ENCODE results near the gene NTN3. TPM values are rescaled to one million over a fixed set of nuclear protein-coding genes. Genes with fewer than 3 reads are reported as not detected.

NTN3 gene
- total and polyA plus RNA-seq, 10 donors: 0.03 to 0.28 (median 0.13) TPM; not detected in 5

GRCh38 chr16:2443555-2443954, 27.5 kb upstream of the NTN3 start:
- WGBS, 5 donors: 92 to 97% (median 94%) methylated on average over 8 to 9 of the region's 9 CpGs
- Histone ChIP-seq H3K4me3 (no peak overlapping the region), H3K4me1 (peaks cover 0 to 11% (median 2%) of the 10 kb centered on the region in 6 donors), H3K27ac (no peak overlapping the region), H3K36me3 (peaks cover 3 to 81% (median 37%) of the 10 kb centered on the region in 6 donors), H3K9me3 (no peaks in the 10 kb centered on the region), H3K27me3 (replicated peaks in 1 of 7) (no peaks in the 10 kb centered on the region)
- DNase-seq: no peak
- intact Hi-C loops (cut with DNase I; ENCODE audit: low total_unique reads): no loop called here
- TF ChIP-seq POLR2A (IDR thresholded peaks at IDR 0.05): no peak
- TF ChIP-seq POLR2AphosphoS5 (IDR thresholded peaks at IDR 0.05): no peak
- TF ChIP-seq CTCF (IDR thresholded peaks at IDR 0.05 in 8 of 11, conservative IDR thresholded peaks at IDR 0.05 in 3 of 11): no peak

- intact Hi-C loops (cut with DNase I; ENCODE audit: low total_unique reads): no loop called here
- no peak overlapping the region for H3K27ac ChIP-seq
- peaks cover 3 to 100% (median 48%) of the 10 kb centered on the region in 6 donors for H3K36me3 ChIP-seq
- no peaks in the 10 kb centered on the region for H3K9me3 ChIP-seq
- H3K4me3 ChIP-seq: no peak overlapping the region
- DNase-seq: no peak
- no peaks in the 10 kb centered on the region for H3K4me1 ChIP-seq
- TF ChIP-seq POLR2AphosphoS5 (IDR thresholded peaks at IDR 0.05) (no peak), POLR2A (IDR thresholded peaks at IDR 0.05) (no peak)
- no peaks in the 10 kb centered on the region for H3K27me3 ChIP-seq (replicated peaks in 1 of 7)
- 87 to 95% (median 89%) methylated on average over 11 of the region's 11 CpGs for WGBS, 5 donors
Measured at GRCh38 chr16:2447920-2448583, 23.0 kb upstream of the NTN3 start.

- Histone ChIP-seq H3K4me3 (no peak overlapping the region), H3K4me1 (no peaks in the 10 kb centered on the region), H3K36me3 (peaks cover 3 to 100% (median 52%) of the 10 kb centered on the region in 6 donors), H3K9me3 (no peaks in the 10 kb centered on the region), H3K27me3 (replicated peaks in 1 of 7) (no peaks in the 10 kb centered on the region), H3K27ac (no peak overlapping the region)
- intact Hi-C loops (cut with DNase I; ENCODE audit: low total_unique reads): no loop called here
- TF ChIP-seq POLR2AphosphoS5 (IDR thresholded peaks at IDR 0.05) (no peak), POLR2A (IDR thresholded peaks at IDR 0.05) (no peak), CTCF (IDR thresholded peaks at IDR 0.05 in 8 of 11, conservative IDR thresholded peaks at IDR 0.05 in 3 of 11) (no peak)
- DNase-seq: no peak
- 95 to 98% (median 96%) methylated on average over 17 to 25 of the region's 25 CpGs for WGBS, 5 donors
Measured at GRCh38 chr16:2449118-2449517, 22.0 kb upstream of the NTN3 start.

- intact Hi-C loops (cut with DNase I; ENCODE audit: low total_unique reads): no loop called here
- no peak for TF ChIP-seq POLR2A (IDR thresholded peaks at IDR 0.05)
- TF ChIP-seq POLR2AphosphoS5 (IDR thresholded peaks at IDR 0.05): no peak
- TF ChIP-seq CTCF (IDR thresholded peaks at IDR 0.05 in 8 of 11, conservative IDR thresholded peaks at IDR 0.05 in 3 of 11): no peak
- 89 to 98% (median 95%) methylated on average over 8 of the region's 8 CpGs for WGBS, 5 donors
- H3K27ac ChIP-seq: no peak overlapping the region
- H3K9me3 ChIP-seq: no peaks in the 10 kb centered on the region
- H3K4me1 ChIP-seq: no peaks in the 10 kb centered on the region
- peaks cover 3 to 100% (median 42%) of the 10 kb centered on the region in 6 donors for H3K36me3 ChIP-seq
- no peaks in the 10 kb centered on the region for H3K27me3 ChIP-seq (replicated peaks in 1 of 7)
- DNase-seq: no peak
- no peak overlapping the region for H3K4me3 ChIP-seq
Measured at GRCh38 chr16:2450535-2450934, 20.6 kb upstream of the NTN3 start.
